ENCODE data around the gene PKD2L1. TPM values are rescaled to one million over a fixed set of nuclear protein-coding genes. Genes with fewer than 3 reads are reported as not detected.

PKD2L1 gene
- total and polyA plus RNA-seq, 10 of the 15 experiments (the other 5 are each of a cell fraction or from before 2014, with no cell fraction given), result 0.05 to 0.17 (median 0.08) TPM; not detected in 6

DNA sequence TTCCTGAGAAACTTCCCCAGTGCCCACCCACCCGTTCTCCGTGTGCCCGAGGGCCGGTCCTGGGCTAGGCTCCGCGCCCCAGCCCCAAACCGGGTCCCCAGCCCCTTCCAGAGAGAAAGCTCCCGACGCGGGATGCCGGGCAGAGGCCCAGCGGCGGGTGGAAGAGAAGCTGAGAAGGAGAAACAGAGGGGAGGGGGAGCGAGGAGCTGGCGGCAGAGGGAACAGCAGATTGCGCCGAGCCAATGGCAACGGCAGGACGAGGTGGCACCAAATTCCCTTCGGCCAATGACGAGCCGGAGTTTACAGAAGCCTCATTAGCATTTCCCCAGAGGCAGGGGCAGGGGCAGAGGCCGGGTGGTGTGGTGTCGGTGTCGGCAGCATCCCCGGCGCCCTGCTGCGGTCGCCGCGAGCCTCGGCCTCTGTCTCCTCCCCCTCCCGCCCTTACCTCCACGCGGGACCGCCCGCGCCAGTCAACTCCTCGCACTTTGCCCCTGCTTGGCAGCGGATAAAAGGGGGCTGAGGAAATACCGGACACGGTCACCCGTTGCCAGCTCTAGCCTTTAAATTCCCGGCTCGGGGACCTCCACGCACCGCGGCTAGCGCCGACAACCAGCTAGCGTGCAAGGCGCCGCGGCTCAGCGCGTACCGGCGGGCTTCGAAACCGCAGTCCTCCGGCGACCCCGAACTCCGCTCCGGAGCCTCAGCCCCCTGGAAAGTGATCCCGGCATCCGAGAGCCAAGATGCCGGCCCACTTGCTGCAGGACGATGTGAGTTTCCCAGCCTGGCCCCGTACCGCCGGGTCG, 16.9 kb upstream of the PKD2L1 start, which contains the start of gene SCD (continued):
- no peak for TF ChIP-seq E4F1 (IDR thresholded peaks at IDR 0.05; ENCODE audit: borderline replicate concordance, partially characterized antibody)
- TF ChIP-seq SMAD5 (IDR thresholded peaks at IDR 0.05; ENCODE audit: low read depth), result no peak
- TF ChIP-seq, protein P1, sequence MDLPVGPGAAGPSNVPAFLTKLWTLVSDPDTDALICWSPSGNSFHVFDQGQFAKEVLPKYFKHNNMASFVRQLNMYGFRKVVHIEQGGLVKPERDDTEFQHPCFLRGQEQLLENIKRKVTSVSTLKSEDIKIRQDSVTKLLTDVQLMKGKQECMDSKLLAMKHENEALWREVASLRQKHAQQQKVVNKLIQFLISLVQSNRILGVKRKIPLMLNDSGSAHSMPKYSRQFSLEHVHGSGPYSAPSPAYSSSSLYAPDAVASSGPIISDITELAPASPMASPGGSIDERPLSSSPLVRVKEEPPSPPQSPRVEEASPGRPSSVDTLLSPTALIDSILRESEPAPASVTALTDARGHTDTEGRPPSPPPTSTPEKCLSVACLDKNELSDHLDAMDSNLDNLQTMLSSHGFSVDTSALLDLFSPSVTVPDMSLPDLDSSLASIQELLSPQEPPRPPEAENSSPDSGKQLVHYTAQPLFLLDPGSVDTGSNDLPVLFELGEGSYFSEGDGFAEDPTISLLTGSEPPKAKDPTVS (IDR thresholded peaks at IDR 0.05; ENCODE audit: low read depth, low read length), result no peak
- no peak for TF ChIP-seq USF1 (IDR thresholded peaks at IDR 0.05; ENCODE audit: borderline replicate concordance, extremely low read length, insufficient read depth, low read depth, low read length)
- peak; percentile 60; the same call in 1 of the 2 replicates for TF ChIP-seq MXI1 (IDR thresholded peaks at IDR 0.05; ENCODE audit: low read depth, low read length)
- TF ChIP-seq RELA (IDR thresholded peaks at IDR 0.05; ENCODE audit: borderline replicate concordance, partially characterized antibody), result no peak
- TF ChIP-seq MYB (IDR thresholded peaks at IDR 0.05; ENCODE audit: borderline replicate concordance, low read depth, low read length), result no peak
- no peak for TF ChIP-seq PAX5 (IDR thresholded peaks at IDR 0.05; ENCODE audit: borderline replicate concordance, low read depth, low read length)
- no peak for TF ChIP-seq NR2C2 (IDR thresholded peaks at IDR 0.05; ENCODE audit: borderline replicate concordance, control insufficient read depth, insufficient read length, low read depth)
- TF ChIP-seq ZNF207 (IDR thresholded peaks at IDR 0.05; ENCODE audit: borderline replicate concordance), result no peak
- no peak for TF ChIP-seq NRF1 (conservative IDR thresholded peaks at IDR 0.05; ENCODE audit: low read depth, low read length)
- no peak for TF ChIP-seq ELK1 (IDR thresholded peaks at IDR 0.05; ENCODE audit: low read depth, low read length)
- TF ChIP-seq, protein P2, sequence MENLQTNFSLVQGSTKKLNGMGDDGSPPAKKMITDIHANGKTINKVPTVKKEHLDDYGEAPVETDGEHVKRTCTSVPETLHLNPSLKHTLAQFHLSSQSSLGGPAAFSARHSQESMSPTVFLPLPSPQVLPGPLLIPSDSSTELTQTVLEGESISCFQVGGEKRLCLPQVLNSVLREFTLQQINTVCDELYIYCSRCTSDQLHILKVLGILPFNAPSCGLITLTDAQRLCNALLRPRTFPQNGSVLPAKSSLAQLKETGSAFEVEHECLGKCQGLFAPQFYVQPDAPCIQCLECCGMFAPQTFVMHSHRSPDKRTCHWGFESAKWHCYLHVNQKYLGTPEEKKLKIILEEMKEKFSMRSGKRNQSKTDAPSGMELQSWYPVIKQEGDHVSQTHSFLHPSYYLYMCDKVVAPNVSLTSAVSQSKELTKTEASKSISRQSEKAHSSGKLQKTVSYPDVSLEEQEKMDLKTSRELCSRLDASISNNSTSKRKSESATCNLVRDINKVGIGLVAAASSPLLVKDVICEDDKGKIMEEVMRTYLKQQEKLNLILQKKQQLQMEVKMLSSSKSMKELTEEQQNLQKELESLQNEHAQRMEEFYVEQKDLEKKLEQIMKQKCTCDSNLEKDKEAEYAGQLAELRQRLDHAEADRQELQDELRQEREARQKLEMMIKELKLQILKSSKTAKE (IDR thresholded peaks at IDR 0.05; ENCODE audit: low read depth, poor library complexity, severe bottlenecking), result no peak
- no peak for TF ChIP-seq ZBED1 (IDR thresholded peaks at IDR 0.05; ENCODE audit: borderline replicate concordance)
- TF ChIP-seq TCF3 (IDR thresholded peaks at IDR 0.05; ENCODE audit: borderline replicate concordance, insufficient read depth, low read depth, low read length), result no peak
- no peak for TF ChIP-seq JUNB (IDR thresholded peaks at IDR 0.05)
- no peak for TF ChIP-seq HCFC1 (IDR thresholded peaks at IDR 0.05; ENCODE audit: low read length)
- no peak for TF ChIP-seq WRNIP1 (IDR thresholded peaks at IDR 0.05; ENCODE audit: borderline replicate concordance, low read depth, low read length)
- TF ChIP-seq TCF12 (IDR thresholded peaks at IDR 0.05; ENCODE audit: low read depth, low read length), result no peak
- peak; percentile 60; the same call in 1 of the 2 replicates for TF ChIP-seq CBFB (IDR thresholded peaks at IDR 0.05; ENCODE audit: low read depth)
- peak; percentile 85 for TF ChIP-seq RFX5 (IDR thresholded peaks at IDR 0.05; ENCODE audit: low read depth, low read length)
- no peak for TF ChIP-seq NR2C1 (IDR thresholded peaks at IDR 0.05)
